Non-pigmented ciliary epithelial cell (primary cell): Measurements from ENCODE around the gene TPX2.
A peak's percentile ranks its signal among the peaks of the same experiment; 100 is the strongest.
"Not testable (repeated sequence)": the region's sequence is repeated elsewhere in the genome, so short reads cannot be mapped to it uniquely, and the experiment has no call there.

ENCODE experiments used
- DNase-seq: peaks from one replicate; pipeline ENCODE4 v3.0.0-alpha.2; 2010; ENCODE audit warnings: low read depth

The TPX2 gene

DNA sequence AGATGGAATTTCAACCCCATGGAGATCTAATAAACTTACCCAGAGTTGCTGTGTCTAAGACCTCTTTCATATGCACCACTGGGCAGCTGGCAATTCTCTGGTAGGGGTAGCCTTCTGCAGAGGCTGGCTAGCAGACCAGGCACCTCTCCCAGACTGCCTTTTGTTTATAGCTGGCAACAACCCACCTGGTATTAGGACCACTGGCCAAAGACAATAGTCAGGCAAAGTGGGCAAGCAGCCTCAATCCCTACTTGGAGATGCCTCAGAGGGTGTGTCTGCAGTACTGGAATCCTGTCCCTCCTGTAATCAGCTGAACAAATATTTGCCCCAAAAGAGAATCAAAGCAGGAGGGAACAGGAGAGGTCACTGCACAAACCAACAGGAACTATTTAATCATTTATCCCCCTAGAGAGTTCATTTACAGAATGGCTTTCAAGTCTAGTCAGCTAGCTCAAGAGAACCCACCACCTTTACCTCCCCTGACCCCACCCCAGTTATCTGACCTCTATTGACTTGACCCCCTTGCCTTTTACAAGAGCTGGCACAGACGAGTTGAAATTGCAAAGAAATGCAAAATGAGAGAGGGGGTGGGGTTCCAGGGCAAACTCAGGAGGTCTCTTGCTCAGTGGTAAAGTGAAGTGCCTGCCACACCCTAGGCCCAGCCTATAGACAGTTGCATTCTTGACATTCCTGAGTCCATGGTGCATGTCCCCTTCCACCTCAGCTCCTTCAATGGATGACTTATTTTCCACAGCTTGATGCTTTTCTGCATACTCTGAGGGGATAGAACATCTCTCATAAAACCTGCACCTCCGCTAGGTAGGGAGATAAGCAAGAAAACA is 19.2 kb upstream of the TPX2 start:
- DNase-seq, result no peak

DNA sequence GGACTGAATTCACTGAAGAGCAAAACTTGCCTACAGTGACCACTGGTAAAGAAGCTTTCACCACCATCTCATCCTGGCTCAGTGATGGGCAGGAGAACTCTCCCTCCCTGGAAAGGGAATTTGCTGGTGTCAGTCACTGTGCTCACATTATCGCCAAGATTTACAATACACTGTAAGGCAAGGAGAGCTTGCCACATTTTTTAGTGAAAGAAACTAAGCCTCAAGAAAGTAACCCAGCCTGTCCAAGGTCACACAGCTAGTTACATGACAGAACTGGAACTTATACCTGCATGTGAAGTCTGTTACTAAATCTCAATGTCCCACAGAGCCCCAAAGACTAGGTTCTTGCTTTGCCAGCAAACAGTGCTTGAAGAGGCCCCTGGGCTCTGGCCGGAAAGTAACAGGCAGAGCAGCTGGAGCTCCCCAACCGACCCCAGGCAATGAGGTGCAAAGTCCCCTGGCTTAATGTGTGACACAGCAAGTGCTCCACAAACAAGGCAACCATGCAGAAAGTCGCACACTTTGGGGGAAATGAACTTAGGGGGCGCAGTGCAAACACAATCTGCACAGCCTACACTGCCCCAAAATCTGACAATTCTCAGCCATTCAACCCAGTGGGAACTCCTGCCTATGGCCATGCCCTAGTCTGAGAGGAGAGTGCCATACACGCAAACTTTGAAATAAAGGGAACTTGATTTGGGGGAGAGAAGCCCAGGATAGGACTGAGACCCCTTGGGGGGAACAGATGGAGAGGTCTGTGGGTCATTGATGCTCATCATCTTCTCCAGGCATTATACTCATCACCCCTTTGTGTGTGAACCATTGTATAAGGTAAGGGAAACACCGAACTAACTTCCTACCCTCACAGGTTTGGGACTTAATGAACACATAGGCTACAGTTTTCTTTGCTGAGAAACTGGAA is 18.3 kb upstream of the TPX2 start:
- DNase-seq, result no peak

DNA sequence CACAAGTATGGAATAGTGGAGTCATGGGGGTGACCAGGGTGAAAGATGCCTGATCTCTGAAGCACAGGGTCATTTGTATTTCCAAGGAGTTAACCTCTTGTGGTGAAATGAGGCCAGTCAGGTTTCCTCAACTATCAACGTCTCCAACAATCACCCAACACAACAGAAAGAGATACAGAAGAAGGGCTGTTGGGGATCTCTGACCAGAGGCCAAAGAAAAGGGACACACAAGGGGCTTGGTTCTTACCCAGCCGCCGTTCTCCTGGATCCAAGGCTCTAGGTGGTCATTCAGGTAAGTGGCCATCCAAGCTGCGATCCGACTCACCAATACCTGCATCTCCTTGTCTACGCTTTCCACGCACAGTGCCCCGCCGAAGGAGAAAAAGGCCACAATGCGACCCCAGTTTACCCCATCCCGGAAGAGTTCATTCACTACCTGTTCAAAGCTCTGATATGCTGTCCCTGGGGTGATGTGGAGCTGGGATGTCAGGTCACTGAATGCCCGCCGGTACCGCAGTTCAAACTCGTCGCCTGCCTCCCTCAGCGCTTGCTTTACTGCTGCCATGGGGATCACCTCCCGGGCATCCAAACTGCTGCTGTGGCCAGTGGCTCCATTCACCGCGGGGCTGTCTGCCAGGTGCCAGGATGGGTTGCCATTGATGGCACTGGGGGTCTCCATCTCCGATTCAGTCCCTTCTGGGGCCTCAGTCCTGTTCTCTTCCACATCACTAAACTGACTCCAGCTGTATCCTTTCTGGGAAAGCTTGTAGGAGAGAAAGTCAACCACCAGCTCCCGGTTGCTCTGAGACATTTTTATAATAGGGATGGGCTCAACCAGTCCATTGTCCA is 17.5 kb upstream of the TPX2 start:
- no peak for DNase-seq

DNA sequence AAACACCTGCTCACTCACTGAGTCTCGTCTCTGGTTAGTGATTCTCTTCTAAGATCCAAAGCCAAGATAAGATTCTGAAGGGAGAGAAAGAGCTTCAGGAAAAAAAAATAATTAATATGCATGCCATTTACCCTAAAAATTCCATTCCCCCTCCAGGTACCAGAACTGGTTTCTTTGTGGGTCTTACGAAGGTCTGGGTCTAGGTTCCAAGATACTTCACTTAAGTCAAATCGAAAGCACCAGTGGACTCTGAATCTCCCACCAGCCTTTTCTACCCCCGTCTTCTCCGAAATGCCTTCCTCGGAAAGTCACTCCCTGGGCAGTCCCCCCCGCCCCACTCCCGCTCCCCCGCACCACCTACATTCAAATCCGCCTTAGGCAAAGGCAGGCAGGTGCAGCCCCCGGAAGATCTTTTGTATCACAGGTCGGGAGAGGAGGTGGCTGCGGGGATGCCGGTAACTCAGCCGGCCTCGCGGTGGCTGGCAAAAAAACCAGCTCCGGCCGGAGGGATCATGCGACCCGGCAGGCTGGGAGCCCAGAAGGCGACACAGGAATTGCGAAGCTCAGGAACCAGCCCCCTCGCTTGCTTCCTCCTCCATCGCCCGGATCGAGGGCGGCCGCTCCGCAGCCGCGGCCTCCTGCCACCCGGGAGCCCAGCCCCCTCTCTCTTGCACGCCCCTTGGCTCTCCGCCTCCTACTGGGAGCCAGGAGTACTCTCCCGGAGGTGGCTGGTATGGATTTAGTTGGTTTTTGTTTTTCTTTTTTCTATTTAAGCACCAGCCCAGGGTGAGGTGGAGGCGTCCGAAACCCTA is 16.6 kb upstream of the TPX2 start, which contains the start of gene BCL2L1:
Gene BCL2L1 (minus strand): TSS at position 612 of the 812 bp plus-strand sequence. CDS start 650 bp downstream, outside the sequence.
- DNase-seq, result no peak

DNA sequence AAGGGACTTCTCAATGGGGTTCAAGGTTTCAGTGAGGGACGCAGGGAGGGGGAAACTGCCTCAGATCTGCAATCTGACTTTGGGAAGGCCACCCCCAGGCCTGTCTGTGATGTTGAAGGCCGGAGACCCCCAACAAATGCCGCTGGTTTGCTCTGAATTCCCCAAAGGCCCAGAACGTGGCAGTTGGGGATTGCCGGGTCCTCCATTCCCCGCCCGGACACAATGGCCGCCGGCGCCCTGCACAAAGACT is 16.1 kb upstream of the TPX2 start:
- no peak for DNase-seq

DNA sequence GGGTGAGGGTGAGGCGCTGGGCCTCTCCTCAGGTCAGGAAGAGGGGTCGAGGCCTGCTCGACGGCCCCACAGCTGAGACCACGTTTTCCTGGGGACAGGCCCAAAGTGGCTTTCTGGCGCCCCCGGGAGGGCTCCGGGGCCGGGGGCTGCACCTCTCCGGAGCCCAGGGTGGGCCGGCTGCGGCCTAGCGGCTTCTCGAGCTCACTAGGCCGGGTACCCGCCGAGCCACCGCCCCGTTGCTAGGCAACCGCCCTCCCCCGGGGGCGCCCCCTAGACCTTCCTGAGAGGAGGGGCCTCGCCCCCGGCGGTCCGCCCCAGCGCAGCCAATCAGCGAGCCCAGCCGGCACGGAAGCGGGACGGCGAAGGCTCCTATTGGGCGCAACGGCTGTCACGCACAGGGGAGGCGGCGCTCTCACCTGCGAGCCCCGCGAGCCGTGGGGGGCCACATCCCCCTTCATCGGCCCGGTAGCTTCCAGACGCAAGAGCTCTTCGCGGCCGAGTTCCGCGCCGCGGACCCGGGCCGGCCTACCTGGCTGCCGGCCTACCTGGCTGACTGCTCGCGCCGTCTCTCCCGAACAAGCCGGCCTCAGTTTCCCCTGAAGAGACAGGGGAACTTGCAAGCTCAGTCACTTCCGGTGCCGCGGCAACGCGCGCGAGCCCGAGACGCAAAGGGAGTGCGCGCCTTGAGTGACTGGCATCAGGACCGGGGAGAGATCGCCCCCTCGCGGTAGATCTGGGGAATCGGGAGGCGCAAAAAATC is 15.6 kb upstream of the TPX2 start:
- peak; percentile 88 for DNase-seq

DNA sequence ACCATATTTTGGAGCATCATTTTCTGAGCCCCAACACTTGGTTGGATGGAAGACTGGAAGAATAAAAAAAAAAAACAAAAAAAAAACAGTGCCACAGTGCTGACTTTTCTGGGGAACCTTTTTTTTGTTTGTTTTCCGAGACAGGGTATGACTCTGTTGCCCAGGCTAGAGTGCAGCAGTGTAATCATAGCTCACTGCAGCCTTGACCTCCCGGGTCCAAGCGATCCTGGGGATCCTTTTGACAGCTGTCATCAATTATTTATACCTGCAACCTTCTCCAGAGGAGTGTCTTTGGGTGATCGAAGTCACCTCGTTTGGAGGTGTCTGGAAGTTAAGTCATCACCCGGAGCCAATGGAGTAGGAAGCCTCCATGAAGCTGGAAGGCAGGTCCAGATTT is 7.8 kb upstream of the TPX2 start:
- no peak for DNase-seq

DNA sequence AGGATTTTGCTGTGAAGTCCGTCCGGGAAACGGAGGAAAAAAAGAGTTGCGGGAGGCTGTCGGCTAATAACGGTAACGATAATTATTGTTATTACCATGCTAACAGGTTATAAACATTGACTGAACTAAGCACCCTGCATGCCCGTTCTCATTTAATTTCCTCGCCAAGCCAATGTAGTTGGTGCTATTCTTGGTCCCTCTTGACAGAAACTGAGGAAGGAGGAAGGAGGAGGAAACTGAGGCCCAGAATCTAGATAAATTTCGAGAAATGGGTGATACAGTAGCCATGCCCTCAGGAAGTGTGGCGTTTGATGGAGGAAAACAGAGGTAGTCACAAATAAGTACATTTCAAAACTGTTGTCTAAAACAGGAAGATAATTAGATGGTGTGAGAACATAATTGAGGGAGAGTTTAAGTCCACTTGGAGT is 474 bp downstream of the TPX2 start:
- no peak for DNase-seq

DNA sequence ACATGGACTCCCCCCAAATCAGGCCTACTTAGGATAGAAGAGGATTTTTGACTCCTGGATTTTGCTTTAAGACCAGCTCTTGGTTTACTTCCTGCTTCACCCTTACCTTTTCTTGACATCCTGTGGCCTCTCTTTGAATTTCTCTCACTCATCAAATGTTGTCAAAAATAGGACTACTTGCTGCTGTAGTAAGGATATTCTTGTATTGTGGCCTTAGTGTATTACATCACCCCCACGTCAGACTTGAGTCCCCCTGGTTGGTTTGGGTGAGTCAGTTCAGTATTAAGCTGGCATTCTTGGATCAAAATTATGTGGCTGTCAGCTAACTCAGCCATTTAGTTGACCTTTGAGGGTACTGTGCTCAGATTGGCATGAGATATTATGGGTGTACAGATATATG is 1.1 kb downstream of the TPX2 start:
- DNase-seq, result no peak

DNA sequence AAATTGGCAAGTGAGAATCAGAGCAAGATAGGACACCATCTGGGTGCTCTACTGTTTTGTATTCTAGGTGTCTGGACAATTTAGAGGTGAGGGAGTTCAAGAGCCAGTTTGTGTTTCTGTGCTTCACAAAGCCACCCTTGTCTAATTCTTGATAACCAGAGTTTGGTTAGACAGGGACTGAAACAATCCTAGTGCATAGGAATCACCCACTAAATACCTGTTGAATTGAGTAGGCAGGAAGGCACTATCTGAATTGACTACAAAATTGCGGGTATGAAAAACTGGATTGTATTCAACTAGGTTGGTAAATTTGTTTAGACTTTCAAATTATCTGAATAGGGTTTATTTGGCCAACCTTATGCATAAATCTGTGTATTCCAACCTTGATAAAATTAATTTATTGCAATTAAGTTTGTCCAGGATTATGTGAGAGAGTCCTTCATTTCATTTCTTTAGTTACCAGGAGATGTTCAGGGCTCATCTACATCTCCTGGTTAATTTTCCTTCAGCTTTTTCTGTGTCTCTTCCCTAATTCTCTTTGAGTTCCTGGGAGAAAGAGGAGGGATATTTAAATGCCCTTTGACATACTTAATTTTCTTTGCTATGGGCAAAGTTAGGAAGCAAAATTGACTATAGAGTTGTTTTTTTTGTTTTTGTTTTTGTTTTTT is 1.7 kb downstream of the TPX2 start:
- DNase-seq, result no peak

DNA sequence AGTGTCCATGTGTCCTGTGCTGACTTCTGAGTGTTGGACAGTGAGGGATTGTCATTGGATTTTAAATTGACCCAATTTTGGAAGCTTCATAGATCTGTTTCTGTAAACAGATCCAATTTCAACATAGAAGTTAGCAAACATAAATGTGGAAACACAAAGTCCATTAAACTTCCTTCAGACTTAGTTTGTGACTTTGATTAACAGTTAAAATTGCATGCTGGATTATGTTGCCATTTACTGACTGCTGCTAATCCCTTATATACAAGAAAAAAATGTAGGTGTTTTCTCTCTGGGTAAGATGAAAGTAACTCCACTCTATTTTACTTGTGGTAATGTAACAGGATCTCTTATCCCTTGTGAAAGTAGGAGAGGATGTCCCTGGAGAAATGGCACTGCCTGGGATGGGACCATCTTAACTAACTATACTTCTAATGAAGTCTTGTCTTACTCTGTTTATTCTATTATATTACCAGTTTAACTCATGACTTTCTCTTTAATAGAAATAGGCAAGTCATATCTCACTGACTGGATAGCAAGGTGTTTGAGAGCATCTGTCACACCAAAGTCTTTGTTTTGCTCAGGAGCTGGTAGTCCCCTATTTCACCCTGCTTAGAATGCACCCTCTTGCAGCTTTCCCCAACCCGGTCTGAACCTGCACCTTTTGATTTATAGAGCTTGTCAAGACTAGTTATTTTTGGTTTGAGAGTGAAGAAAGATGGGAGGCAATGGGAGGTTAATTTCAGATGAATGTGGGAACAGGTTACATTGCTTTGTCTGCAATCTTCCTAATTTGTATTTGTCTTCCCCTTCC is 7.2 kb downstream of the TPX2 start:
- DNase-seq, result no peak

DNA sequence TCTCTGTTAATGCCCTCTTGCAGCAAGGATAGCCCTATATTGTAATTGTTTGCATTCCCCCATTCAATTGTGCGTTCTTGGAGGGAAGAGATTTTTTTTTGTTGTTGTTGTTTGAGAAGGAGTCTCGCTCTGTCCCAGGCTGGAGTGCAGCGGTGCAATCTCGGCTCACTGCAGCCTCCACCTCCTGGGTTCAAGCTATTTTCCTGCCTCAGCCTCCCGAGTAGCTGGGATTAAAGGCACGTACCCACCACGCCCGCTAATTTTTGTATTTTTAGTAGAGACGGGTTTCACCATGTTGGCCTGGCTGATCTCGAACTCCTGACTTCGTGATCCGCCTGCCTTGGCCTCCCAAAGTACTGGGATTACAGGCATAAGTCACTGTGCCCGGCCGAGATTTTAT is 7.9 kb downstream of the TPX2 start:
- not testable (repeated sequence) for DNase-seq

DNA sequence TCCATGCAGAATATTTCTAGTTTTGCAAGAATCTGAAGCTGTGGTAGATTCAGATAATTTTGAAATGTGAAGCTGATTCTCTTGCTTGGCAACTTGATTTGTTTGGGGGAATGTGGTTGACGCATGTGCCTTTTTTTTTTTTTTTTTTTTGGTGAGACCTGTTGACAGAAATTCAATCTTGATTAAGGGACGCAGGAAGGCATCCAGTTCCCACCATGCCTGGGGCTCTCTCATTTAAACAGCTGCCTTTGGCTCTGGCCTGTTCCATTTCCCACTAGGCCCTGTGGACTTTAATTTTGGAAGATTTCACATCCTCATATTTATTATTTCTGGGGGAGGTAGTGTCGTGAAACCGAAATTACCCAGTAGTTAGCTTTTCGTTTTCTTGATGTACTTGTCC is 8.6 kb downstream of the TPX2 start:
- DNase-seq, result no peak

DNA sequence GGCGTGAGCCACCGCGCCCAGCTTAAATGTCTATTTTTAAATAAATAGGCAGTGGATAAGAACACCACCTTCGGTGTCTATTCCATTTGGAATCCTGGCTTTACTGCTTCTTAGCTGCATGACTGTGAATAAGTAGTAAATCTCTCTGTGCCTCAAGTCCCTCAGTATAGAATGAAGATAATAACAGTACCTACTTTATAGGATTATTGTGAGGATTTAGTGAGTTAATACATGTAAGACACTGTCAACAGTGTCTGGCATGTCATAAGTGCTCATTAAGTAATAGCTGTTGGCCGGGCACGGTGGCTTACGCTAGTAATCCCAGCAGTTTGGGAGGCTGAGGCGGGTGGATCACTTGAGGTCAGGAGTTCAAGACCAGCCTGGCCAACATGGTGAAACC is 10.1 kb downstream of the TPX2 start:
- no peak for DNase-seq

DNA sequence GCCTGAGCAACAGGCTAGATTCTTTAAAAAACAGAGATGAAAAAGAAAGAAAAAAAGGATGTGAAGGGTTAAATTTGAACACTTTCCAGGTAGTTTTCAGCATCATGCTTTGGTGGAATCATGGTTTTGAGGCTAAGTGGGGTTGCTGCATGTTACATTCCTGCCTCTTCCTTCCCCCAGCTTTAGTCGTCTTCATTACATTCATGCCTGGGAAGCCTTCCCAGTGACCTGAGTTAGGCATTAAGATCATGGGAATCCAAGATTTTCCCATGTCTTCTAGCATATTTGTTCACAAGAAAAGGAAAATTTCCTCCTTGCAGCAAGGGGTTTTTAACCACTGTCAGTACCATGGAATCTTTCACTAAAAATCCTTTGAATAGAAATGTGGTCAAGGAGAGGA is 12.0 kb downstream of the TPX2 start:
- DNase-seq, result peak; percentile 34

DNA sequence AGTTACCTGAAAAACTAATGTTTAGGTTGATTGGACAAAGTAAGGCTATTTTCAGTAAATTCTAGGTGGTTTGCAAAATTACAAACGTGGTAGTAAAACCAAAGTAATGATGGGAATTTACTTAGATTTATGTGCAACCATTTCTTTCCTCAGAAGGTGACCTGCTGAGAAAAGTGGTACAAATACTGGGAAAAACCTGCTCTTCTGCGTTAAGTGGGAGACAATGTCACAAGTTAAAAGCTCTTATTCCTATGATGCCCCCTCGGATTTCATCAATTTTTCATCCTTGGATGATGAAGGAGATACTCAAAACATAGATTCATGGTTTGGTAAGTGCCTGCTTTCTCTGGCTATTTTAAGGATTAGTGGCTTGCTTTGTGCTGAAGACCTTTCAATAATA is 18.2 kb downstream of the TPX2 start:
- no peak for DNase-seq

DNA sequence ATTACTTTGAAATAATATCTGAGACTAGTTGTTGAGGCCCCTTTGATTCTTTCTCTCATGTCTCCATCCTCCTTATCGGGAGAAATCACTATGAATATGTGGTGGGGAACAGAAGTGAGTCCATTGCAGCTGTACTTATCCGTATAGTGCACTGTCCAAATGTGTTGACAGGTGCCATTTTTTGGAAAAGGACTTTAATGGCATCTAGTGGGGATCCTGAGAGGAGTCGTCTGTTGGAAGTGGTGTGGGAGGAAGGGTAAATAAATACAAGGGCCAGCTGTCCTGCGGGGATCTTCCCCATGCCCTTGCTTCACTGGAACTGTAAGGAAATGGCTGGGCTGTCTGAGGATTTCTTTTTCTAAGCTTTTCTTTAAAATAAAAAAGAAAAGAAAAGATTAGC is 19.4 kb downstream of the TPX2 start:
- DNase-seq, result no peak

DNA sequence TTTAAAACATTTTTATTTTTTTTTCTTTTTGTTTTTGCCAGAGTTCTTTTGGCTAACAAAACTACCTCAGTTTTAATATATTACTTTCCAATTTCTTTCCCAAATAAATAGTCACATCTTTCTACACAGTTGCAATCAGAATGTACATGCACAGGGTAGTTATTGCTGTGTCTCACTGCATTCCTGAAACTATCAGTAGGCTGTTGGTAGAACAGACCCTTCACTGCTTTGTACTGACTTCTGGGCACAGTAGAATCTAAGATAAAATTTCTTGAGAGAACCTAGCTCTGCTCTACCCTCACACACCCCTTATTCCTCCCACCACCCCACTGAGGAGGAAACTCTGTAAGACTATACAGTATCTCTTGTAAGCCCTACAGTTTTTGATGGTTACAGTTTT is 19.9 kb downstream of the TPX2 start:
- no peak for DNase-seq

DNA sequence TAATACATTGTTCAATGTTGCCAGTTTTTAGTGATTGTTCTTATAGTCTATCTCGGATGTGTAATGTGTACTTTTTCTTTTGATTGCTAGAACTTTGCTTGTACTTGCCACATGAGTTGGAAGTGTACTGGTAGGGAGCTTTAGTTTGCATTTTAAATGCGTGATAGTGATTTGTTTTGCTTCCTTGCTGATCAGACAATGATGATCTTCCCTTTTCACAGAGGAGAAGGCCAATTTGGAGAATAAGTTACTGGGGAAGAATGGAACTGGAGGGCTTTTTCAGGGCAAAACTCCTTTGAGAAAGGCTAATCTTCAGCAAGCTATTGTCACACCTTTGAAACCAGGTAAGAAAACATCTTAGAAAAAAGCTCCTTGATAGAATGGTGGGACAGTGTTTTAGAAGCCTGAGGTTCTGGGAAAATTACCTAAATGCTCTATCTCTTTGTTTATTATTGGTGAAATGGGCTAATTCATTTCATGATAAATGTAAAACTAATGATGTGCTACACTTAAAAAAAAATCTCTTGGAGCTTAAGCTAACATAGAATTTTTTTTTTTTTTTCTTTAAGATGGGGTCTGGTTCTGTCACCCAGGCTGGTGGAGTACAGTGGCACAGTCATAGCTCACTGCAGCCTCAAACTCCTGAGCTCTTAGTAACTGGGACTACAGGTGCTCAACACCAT is 20.9 kb downstream of the TPX2 start:
- no peak for DNase-seq
